GM12878 (cell line): ENCODE data around the gene LTBP2. TPM values are rescaled to one million over a fixed set of nuclear protein-coding genes. Genes with fewer than 3 reads are reported as not detected.

ENCODE experiments used
- ATAC-seq: fragments of 200-7000 bp; cut with Tn5 transposase; 3 replicates; pipeline ENCODE4 v1.9.1; 2020; ENCODE audit warnings: mild to moderate bottlenecking, moderate library complexity
- BruUV-seq: library from RNA; stranded (reverse); fragments of 400-500 nt; replicated peaks from 2 replicates; lab custom pipeline; 2021; lab: Mats Ljungman, UMichigan
- CTCF ChIA-PET: fragments of 300-600 bp; sonication (Branson Sonifier 250); formaldehyde crosslinking; extraction: SDS; loops from one replicate; lab custom pipeline; 2021; ENCODE audit warnings: inconsistent platforms; lab: Yijun Ruan, JAX
- POLR2A ChIA-PET: fragments of 350-600 bp; formaldehyde crosslinking; extraction: SDS; loops from one replicate; lab custom pipeline; 2021; ENCODE audit warnings: inconsistent platforms; lab: Charles Lee
- RAD21 ChIA-PET: fragments of 300-600 bp; sonication (Branson Sonifier 250); formaldehyde crosslinking; loops from one replicate; lab custom pipeline; 2023; ENCODE audit warnings: antibody characterized with exemption; ENCODE audit not compliant: unreplicated experiment; lab: Charles Lee
- SMC1A ChIA-PET: fragments of 300-600 bp; sonication (Branson Sonifier 250); formaldehyde crosslinking; loops from one replicate; lab custom pipeline; 2023; ENCODE audit not compliant: unreplicated experiment, uncharacterized antibody; lab: Charles Lee
- DNase-seq: peaks from one replicate; pipeline ENCODE4 v3.0.0-alpha.2; 2011; ENCODE audit warnings: low read depth, low spot score
- FAIRE-seq: peaks from 3 replicates; lab custom pipeline; 2011; peaks lifted over from hg19 to GRCh38; lab: Jason Lieb, UNC
- H2AFZ ChIP-seq: 2 replicates; pipeline ENCODE4 v1.6.0; 2011; ENCODE audit warnings: low read depth, low read length, control low read depth; ENCODE audit not compliant: control insufficient read depth
- H3K27ac ChIP-seq: 2 replicates; pipeline ENCODE4 v1.5.1; 2011; ENCODE audit warnings: control low read depth; ENCODE audit not compliant: control insufficient read depth, insufficient read depth
- H3K27me3 ChIP-seq, 2 experiments: replicated peaks in 1 of 2; 2 replicates each; pipeline versions ENCODE4 v1.6.0 to v1.6.1; 2011; ENCODE audit warnings: low read length in 1 of 2; ENCODE audit not compliant: control insufficient read depth in 2 of 2, insufficient read depth in 2 of 2
- H3K36me3 ChIP-seq, 2 experiments: 2 replicates each; pipeline ENCODE4 v1.5.1; 2011; ENCODE audit warnings: low read length in 1 of 2; ENCODE audit not compliant: control insufficient read depth in 2 of 2, insufficient read depth in 2 of 2
- H3K4me1 ChIP-seq: 2 replicates; pipeline ENCODE4 v1.6.1; 2011; ENCODE audit warnings: mild to moderate bottlenecking, low read length, moderate library complexity, mixed read lengths; ENCODE audit not compliant: control insufficient read depth, insufficient read depth
- H3K4me2 ChIP-seq: 2 replicates; pipeline ENCODE4 v1.6.0; 2011; ENCODE audit warnings: control low read depth; ENCODE audit not compliant: control insufficient read depth, insufficient read depth
- H3K4me3 ChIP-seq: fragments of 200-600 bp; sonication (generic); 2 replicates; pipeline ENCODE4 v1.5.1; 2016
- H3K79me2 ChIP-seq: 2 replicates; pipeline ENCODE4 v1.6.0; 2011; ENCODE audit warnings: low read length; ENCODE audit not compliant: control insufficient read depth, insufficient read depth
- H3K9ac ChIP-seq: 2 replicates; pipeline ENCODE4 v1.8.0; 2011; ENCODE audit warnings: low read length, control low read depth, mixed read lengths; ENCODE audit not compliant: control insufficient read depth, insufficient read depth
- H3K9me3 ChIP-seq: replicated peaks from 3 replicates; pipeline ENCODE4 v1.5.1; 2011; ENCODE audit warnings: mild to moderate bottlenecking, low read length; ENCODE audit not compliant: control insufficient read depth, insufficient read depth
- H4K20me1 ChIP-seq: 2 replicates; pipeline ENCODE4 v1.6.0; 2011; ENCODE audit not compliant: control insufficient read depth, insufficient read depth
- ATF2 ChIP-seq: IDR thresholded peaks from 2 replicates; pipeline ENCODE4 v1.6.1; 2012; ENCODE audit warnings: low read length, inconsistent platforms
- CBX3 ChIP-seq: fragments of 200-600 bp; sonication (generic); IDR thresholded peaks from 2 replicates; pipeline ENCODE4 v1.6.1; 2016; ENCODE audit warnings: low read depth, borderline replicate concordance
- E2F4 ChIP-seq: IDR thresholded peaks from 2 replicates; pipeline ENCODE4 v1.6.1; 2012; ENCODE audit warnings: low read depth, low read length, improper control_type of control experiment
- FOXM1 ChIP-seq: IDR thresholded peaks from 2 replicates; pipeline ENCODE4 v1.6.1; 2012; ENCODE audit warnings: low read depth, mild to moderate bottlenecking, inconsistent platforms, low read length, moderate library complexity
- HCFC1 ChIP-seq: fragments of 150-350 bp; IDR thresholded peaks from 2 replicates; pipeline ENCODE4 v1.6.1; 2014; ENCODE audit warnings: low read length
- NFYA ChIP-seq: IDR thresholded peaks from 2 replicates; pipeline ENCODE4 v1.6.1; 2011; ENCODE audit warnings: low read depth, mild to moderate bottlenecking, low read length, improper control_type of control experiment, borderline replicate concordance
- PAX8 ChIP-seq: fragments of 450-650 bp; IDR thresholded peaks from 2 replicates; pipeline ENCODE4 v1.6.1; 2017; ENCODE audit warnings: mild to moderate bottlenecking, moderate library complexity
- RFX5 ChIP-seq: IDR thresholded peaks from 2 replicates; pipeline ENCODE4 v1.6.1; 2011; ENCODE audit warnings: low read depth, low read length, improper control_type of control experiment
- ZZZ3 ChIP-seq: IDR thresholded peaks from 2 replicates; pipeline ENCODE4 v1.6.1; 2011; ENCODE audit warnings: low read depth; ENCODE audit not compliant: control insufficient read depth, insufficient read length
- WGBS: methylation state at CpG from one replicate; pipeline ENCODE4 v1.1.6; 2016; ENCODE audit warnings: low lambda C conversion rate; ENCODE audit not compliant: insufficient replicate concordance, insufficient coverage; ENCODE audit errors: missing lambda C conversion rate; 5-methylcytosine and 5-hydroxymethylcytosine counted together
- in situ Hi-C: fragments of 300-500 bp; cut with MboI; formaldehyde crosslinking; loops from 9 replicates; pipeline ENCODE4 v1.14.3; 2018; ENCODE audit warnings: mixed read lengths
- intact Hi-C: fragments of 100-400 bp; cut with micrococcal nuclease; formaldehyde crosslinking; loops from one replicate; pipeline ENCODE4 v1.14.2; 2022; ENCODE audit not compliant: unreplicated experiment
- polyA plus RNA-seq, 11 experiments: library from polyadenylated mRNA; depleted of rRNA in 4 of 11; unstranded in 6 of 11; stranded (reverse) in 5 of 11; fragments of >200 nt; fragmentation: Nextera tagmentation in 4 of 11; fragmentation: Illumina TruSeq in 1 of 11; extraction: Ambion mirVana in 4 of 11; extraction: Trizol in 1 of 11; gene quantifications; 1 replicate in 1 of 11; 2 replicates in 10 of 11; pipeline versions ENCODE4 v1.2.1 to v1.2.3, GENCODE V29; 2011 to 2016; ENCODE audit warnings: inconsistent platforms in 2 of 11, missing spikeins in 2 of 11, low read depth in 1 of 11
- total RNA-seq, 4 experiments: library from RNA; depleted of rRNA in 3 of 4; stranded (reverse); fragments of >200 nt in 3 of 4; fragmentation: Illumina TruSeq in 1 of 4; extraction: Trizol in 1 of 4; gene quantifications; 2 replicates each; pipeline versions ENCODE4 v1.2.1 to v1.2.3, GENCODE V29; 2013 to 2021
- TF ChIP-seq, protein P1 (sequence below): fragments of 450-650 bp; IDR thresholded peaks from 2 replicates; pipeline ENCODE4 v1.6.1; 2018; ENCODE audit warnings: borderline replicate concordance, mild to moderate bottlenecking; ENCODE audit not compliant: partially characterized antibody

LTBP2 gene
- total and polyA plus RNA-seq, 10 of the 15 experiments (the other 5 are each of a cell fraction or from before 2014, with no cell fraction given), result 0.03 to 0.23 (median 0.06) TPM; not detected in 1

- no peak overlapping the region for H3K27ac ChIP-seq
- no peaks in the 10 kb centered on the region for H3K79me2 ChIP-seq
- no peak overlapping the region for H3K4me3 ChIP-seq
- no peak overlapping the region for H3K4me2 ChIP-seq
- FAIRE-seq (no peak), ATAC-seq (no peak), DNase-seq (no peak)
- ChIA-PET RAD21 (no interaction called here), POLR2A (no interaction called here), CTCF (no interaction called here), SMC1A (interaction anchor here (1.2 kb wide), 1 partner anchor 10 kb away, joined by 3 read pairs; no protein-coding TSS in a partner anchor)
- BruUV-seq, result no TSS peak
- in situ Hi-C loops (no loop called here), intact Hi-C loops (no loop called here)
- WGBS, result 50% methylated on average over 6 of the region's 6 CpGs
- TF ChIP-seq ATF2 (no peak), PAX8 (no peak), E2F4 (no peak), CBX3 (no peak), NFYA (no peak), FOXM1 (no peak), ZZZ3 (no peak), RFX5 (no peak), HCFC1 (no peak)
- TF ChIP-seq, protein P1, sequence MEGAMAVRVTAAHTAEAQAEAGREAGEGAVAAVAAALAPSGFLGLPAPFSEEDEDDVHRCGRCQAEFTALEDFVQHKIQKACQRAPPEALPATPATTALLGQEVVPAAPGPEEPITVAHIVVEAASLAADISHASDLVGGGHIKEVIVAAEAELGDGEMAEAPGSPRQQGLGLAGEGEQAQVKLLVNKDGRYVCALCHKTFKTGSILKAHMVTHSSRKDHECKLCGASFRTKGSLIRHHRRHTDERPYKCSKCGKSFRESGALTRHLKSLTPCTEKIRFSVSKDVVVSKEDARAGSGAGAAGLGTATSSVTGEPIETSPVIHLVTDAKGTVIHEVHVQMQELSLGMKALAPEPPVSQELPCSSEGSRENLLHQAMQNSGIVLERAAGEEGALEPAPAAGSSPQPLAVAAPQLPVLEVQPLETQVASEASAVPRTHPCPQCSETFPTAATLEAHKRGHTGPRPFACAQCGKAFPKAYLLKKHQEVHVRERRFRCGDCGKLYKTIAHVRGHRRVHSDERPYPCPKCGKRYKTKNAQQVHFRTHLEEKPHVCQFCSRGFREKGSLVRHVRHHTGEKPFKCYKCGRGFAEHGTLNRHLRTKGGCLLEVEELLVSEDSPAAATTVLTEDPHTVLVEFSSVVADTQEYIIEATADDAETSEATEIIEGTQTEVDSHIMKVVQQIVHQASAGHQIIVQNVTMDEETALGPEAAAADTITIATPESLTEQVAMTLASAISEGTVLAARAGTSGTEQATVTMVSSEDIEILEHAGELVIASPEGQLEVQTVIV, result no peak
- H3K4me1 ChIP-seq, result no peaks in the 10 kb centered on the region
- H3K36me3 ChIP-seq, result no peaks in the 10 kb centered on the region
- no peaks in the 10 kb centered on the region for H4K20me1 ChIP-seq
- no peaks in the 10 kb centered on the region for H3K9me3 ChIP-seq
- no peaks in the 10 kb centered on the region for H3K27me3 ChIP-seq
- no peak overlapping the region for H3K9ac ChIP-seq
- no peak overlapping the region for H2AFZ ChIP-seq
These were observed 28.2 kb downstream of the LTBP2 start for GRCh38 chr14:74583689-74584434.
